Measurements from ENCODE around the gene TBX5.
"Not testable (repeated sequence)": the region's sequence is repeated elsewhere in the genome, so short reads cannot be mapped to it uniquely, and the experiment has no call there.

TBX5 gene

DNA sequence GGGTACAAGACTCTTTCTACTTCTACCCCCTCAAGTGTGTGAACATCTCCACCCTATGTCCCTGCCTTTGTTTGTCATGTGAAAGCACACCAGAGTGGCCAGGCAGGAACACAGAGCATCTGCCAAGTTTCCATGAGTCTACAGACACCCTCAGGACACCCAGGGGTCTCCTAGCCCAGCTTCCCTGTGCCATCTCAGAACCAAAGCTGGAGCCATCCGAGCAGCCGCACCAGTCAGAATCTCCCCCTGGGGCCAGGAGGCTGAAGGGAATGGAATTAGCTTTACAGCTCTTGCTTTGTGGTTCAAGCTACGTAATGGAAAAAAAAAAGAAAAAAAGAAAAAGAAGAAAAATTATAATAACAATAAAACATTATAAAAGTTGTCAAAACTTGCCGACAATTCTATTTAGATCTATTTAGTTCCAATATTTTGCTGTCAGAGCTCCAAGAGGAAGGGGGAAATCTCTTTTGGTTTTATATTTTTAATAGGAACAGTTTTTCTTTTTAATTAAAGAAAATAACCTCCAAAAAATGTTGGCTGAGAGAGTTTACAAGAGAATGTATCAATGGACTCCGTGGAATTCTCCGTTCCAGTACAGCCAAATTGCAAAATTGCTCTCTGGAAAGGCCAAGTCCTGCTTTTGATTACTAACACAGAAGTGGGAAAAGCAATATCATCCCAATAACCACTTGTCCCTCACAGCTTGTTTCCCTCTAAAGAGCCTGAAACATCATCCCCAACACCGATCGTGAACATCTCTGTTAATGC, 37.1 kb downstream of the TBX5 start:
- in situ Hi-C loops (cut with MboI; ENCODE audit: low pct_unique_long_range_greater_than_20kb, low sequenced_read_pairs, unreplicated experiment), result no loop called here

DNA sequence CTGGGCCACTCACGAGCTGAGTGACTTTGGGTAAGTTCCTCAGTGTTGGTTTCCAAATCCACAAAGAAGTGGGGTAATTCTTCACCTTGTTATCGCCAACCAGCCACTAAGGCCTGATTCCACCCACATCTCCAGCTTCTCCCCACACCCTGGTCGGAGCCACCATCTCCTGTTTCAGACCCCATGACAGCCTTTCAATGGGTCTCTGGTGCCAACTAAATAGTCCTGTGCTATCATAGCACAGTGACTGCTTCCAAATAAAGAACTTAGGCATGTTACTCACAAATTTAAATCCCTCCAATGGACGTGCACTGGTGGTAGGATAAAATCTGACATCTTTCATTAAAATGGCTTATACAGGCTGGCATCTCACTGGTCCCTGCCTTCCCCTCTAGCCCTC, 44.0 kb downstream of the TBX5 start:
- DNase-seq (ENCODE audit: low spot score), result no peak
- TF ChIP-seq, protein P1, sequence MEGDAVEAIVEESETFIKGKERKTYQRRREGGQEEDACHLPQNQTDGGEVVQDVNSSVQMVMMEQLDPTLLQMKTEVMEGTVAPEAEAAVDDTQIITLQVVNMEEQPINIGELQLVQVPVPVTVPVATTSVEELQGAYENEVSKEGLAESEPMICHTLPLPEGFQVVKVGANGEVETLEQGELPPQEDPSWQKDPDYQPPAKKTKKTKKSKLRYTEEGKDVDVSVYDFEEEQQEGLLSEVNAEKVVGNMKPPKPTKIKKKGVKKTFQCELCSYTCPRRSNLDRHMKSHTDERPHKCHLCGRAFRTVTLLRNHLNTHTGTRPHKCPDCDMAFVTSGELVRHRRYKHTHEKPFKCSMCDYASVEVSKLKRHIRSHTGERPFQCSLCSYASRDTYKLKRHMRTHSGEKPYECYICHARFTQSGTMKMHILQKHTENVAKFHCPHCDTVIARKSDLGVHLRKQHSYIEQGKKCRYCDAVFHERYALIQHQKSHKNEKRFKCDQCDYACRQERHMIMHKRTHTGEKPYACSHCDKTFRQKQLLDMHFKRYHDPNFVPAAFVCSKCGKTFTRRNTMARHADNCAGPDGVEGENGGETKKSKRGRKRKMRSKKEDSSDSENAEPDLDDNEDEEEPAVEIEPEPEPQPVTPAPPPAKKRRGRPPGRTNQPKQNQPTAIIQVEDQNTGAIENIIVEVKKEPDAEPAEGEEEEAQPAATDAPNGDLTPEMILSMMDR (IDR thresholded peaks at IDR 0.05; ENCODE audit: extremely low read depth, insufficient read depth, missing control alignments), result no peak
- in situ Hi-C loops (cut with MboI; ENCODE audit: low pct_unique_long_range_greater_than_20kb, low sequenced_read_pairs, unreplicated experiment), result no loop called here

More for the DNA sequence above, 37.1 kb downstream of the TBX5 start:
- TF ChIP-seq, protein P1 (IDR thresholded peaks at IDR 0.05; ENCODE audit: extremely low read depth, insufficient read depth, missing control alignments), result no peak
- no peak for DNase-seq (ENCODE audit: low spot score)

DNA sequence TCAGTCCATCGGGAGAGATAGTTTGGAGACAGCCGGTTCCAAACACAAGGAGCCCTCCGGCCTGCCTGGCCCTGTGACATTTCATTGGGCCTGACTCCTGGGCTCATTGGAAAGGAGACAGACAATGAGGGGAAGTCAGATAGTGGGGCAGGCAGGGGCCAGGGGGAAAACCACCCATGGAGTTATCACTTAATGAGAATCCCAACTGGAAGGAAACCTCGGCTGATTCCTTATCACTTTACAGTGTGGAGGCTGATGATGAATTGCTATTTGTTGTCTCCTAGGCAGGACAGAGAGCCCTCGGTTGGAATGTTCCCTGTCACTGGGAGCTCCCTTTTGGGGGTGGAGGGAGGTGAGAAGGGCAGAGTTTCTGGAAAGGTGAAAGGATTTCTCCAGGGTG, 44.4 kb downstream of the TBX5 start:
- no peak for DNase-seq (ENCODE audit: low spot score)
- in situ Hi-C loops (cut with MboI; ENCODE audit: low pct_unique_long_range_greater_than_20kb, low sequenced_read_pairs, unreplicated experiment), result no loop called here
- TF ChIP-seq, protein P1 (IDR thresholded peaks at IDR 0.05; ENCODE audit: extremely low read depth, insufficient read depth, missing control alignments), result no peak

DNA sequence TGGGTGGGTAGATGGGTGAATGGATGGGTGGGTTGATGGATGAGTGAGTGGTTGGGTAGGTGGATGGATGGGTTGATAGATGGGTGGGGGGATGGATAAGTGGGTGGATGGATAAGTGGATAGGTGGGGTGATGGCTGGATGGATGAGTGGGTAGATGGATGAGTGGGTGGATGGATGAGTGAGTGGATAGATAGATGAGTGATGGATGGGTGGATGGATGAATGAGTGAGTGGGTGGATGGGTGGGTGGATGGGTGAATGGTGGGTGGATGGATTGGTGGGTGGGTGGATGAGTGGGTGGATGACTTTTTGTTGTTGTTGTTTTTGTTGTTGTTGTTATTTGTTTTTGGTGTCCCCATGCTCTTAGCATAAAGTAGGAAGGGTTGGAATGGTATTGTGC, 45.5 kb downstream of the TBX5 start:
- no peak for DNase-seq (ENCODE audit: low spot score)
- TF ChIP-seq, protein P1 (IDR thresholded peaks at IDR 0.05; ENCODE audit: extremely low read depth, insufficient read depth, missing control alignments), result no peak
- in situ Hi-C loops (cut with MboI; ENCODE audit: low pct_unique_long_range_greater_than_20kb, low sequenced_read_pairs, unreplicated experiment), result no loop called here

DNA sequence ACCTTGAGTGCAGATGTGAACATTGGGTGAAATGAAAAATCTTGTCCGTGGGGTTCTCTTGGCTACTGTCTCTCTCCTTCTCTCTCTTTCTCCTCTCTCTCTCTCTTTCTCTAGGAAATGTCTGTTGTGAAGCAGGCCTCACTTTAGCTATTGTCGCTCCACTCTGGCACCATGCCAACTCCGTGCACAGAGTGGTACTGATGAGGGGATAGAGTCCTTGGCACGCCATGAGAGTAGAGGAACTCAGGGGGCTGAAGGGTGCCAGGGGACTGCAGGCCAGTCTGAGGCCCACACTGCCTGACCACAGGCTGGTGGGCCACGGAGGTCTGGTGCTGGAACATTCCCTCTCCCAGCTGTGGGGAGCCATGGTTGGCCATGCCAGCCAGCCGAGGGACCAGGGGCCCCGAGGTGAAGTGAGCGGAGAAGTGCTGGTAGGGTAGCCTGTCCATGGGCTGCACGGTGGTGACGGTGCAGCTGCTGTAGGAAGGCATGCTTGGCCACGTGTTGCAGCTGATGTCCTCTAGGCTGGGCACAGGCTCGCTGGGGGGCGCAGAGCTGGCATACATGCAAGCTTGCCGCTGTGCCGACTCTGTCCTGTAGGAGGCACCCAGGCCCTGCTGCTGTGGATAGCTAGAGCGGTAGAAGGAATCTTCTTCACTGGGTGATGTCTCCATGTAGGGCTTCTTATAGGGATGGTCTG, 50.4 kb downstream of the TBX5 start:
- in situ Hi-C loops (cut with MboI; ENCODE audit: low pct_unique_long_range_greater_than_20kb, low sequenced_read_pairs, unreplicated experiment), result no loop called here
- TF ChIP-seq, protein P1 (IDR thresholded peaks at IDR 0.05; ENCODE audit: extremely low read depth, insufficient read depth, missing control alignments), result no peak
- no peak for DNase-seq (ENCODE audit: low spot score)

DNA sequence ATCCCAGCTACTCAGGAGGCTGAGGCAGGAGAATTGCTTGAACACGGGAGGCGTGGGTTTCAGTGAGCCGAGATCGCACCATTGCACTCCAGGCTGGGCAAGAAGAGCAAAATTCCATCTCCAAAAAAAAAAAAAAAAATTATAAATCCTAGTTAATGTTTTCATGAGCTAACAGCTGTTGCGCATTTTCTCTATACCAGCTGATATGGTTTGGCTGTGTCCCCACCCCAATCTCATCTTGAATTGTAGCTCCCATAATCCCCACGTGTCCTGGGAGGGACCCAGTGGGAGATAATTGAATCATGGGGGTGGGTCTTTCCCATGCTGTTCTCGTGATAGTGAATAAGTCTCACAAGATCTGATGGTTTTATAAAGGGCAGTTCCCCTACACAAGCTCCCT, 56.7 kb downstream of the TBX5 start:
- DNase-seq (ENCODE audit: low spot score); in situ Hi-C loops (cut with MboI; ENCODE audit: low pct_unique_long_range_greater_than_20kb, low sequenced_read_pairs, unreplicated experiment): not testable (repeated sequence)

DNA sequence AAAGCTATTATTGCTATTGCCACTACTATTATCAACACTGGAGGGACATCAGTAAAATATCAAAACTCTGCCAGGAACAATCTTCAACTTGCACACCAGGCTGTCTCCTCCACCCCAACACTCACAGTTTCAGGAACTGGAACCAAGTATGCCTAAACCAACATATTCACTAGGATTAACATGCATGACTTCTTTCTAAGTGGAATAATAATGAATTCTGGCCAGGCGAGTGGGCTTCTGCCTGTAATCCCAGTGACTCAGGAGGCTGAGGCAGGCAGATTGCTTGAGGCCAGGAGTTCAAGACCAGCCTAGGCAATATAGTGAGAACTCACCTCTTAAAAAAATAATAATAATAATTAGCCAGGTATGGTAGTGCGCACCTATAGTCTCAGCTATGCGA, 58.1 kb downstream of the TBX5 start:
- DNase-seq (ENCODE audit: low spot score), result no peak
- TF ChIP-seq, protein P1 (IDR thresholded peaks at IDR 0.05; ENCODE audit: extremely low read depth, insufficient read depth, missing control alignments), result no peak
- in situ Hi-C loops (cut with MboI; ENCODE audit: low pct_unique_long_range_greater_than_20kb, low sequenced_read_pairs, unreplicated experiment), result no loop called here
